Keratinocyte (primary cell): ENCODE measurements around the gene FABP6. TPM values are rescaled to one million over a fixed set of nuclear protein-coding genes. Genes with fewer than 3 reads are reported as not detected.

Experiments
- DNase-seq: peaks from one replicate; pipeline ENCODE4 v3.0.0-alpha.2; 2011; ENCODE audit warnings: low read depth, missing footprints, low spot score
- FAIRE-seq: peaks from 2 replicates; lab custom pipeline; 2011; peaks lifted over from hg19 to GRCh38; lab: Jason Lieb, UNC
- H2AFZ ChIP-seq: 2 replicates; pipeline ENCODE4 v1.6.0; 2012; ENCODE audit warnings: low read length, control low read depth, inconsistent platforms; ENCODE audit not compliant: control insufficient read depth
- H3K27ac ChIP-seq: 2 replicates; pipeline ENCODE4 v1.5.1; 2011; ENCODE audit warnings: low read length; ENCODE audit not compliant: control insufficient read depth, insufficient read depth
- H3K27me3 ChIP-seq: 3 replicates; pipeline ENCODE4 v1.6.0; 2011; ENCODE audit warnings: low read length; ENCODE audit not compliant: control insufficient read depth, insufficient read depth; ENCODE audit errors: extremely low read depth
- H3K36me3 ChIP-seq, 2 experiments: 2 replicates in 1 of 2; 3 replicates in 1 of 2; pipeline ENCODE4 v1.5.1; 2011; ENCODE audit warnings: low read length in 2 of 2, mild to moderate bottlenecking in 1 of 2; ENCODE audit not compliant: control insufficient read depth in 2 of 2, insufficient read depth in 2 of 2; ENCODE audit errors: extremely low read depth in 1 of 2
- H3K4me1 ChIP-seq: 3 replicates; pipeline ENCODE4 v1.5.1; 2011; ENCODE audit warnings: low read length; ENCODE audit not compliant: control insufficient read depth, insufficient read depth; ENCODE audit errors: extremely low read depth
- H3K4me2 ChIP-seq: 3 replicates; pipeline ENCODE4 v1.6.0; 2011; ENCODE audit warnings: low read depth, low read length; ENCODE audit not compliant: control insufficient read depth, insufficient read depth; ENCODE audit errors: extremely low read depth
- H3K4me3 ChIP-seq, 3 experiments: fragments of 200-600 bp in 1 of 3; sonication (generic) in 1 of 3; 2 replicates in 2 of 3; 3 replicates in 1 of 3; pipeline ENCODE4 v1.5.1; 2011 to 2016; ENCODE audit warnings: low read length in 3 of 3, mild to moderate bottlenecking in 3 of 3, control low read depth in 2 of 3, inconsistent platforms in 1 of 3, low read depth in 1 of 3, mixed read lengths in 1 of 3, mixed run types in 1 of 3, moderate library complexity in 1 of 3; ENCODE audit not compliant: control insufficient read depth in 2 of 3, insufficient read depth in 2 of 3; ENCODE audit errors: extremely low read depth in 1 of 3
- H3K79me2 ChIP-seq: 2 replicates; pipeline ENCODE4 v1.6.0; 2012; ENCODE audit warnings: low read length; ENCODE audit not compliant: control insufficient read depth, insufficient read depth
- H3K9ac ChIP-seq: 3 replicates; pipeline ENCODE4 v1.6.0; 2011; ENCODE audit warnings: low read length; ENCODE audit not compliant: control insufficient read depth, insufficient read depth; ENCODE audit errors: extremely low read depth
- H3K9me1 ChIP-seq: 3 replicates; pipeline ENCODE4 v1.6.0; 2011; ENCODE audit warnings: low read length; ENCODE audit not compliant: control insufficient read depth, insufficient read depth; ENCODE audit errors: extremely low read depth
- H3K9me3 ChIP-seq: 2 replicates; pipeline ENCODE4 v1.5.1; 2012; ENCODE audit warnings: low read depth, low read length; ENCODE audit not compliant: control insufficient read depth
- H4K20me1 ChIP-seq: 3 replicates; pipeline ENCODE4 v1.6.0; 2011; ENCODE audit warnings: low read length; ENCODE audit not compliant: control insufficient read depth, insufficient read depth; ENCODE audit errors: extremely low read depth
- EZH2 ChIP-seq: IDR thresholded peaks from one replicate; pipeline ENCODE4 v1.6.1; 2012; ENCODE audit warnings: inconsistent platforms, mild to moderate bottlenecking, low read length, moderate library complexity
- dilution Hi-C: fragments of 300-500 bp; cut with MboI; formaldehyde crosslinking; loops from one replicate; pipeline ENCODE4 v1.7.0; 2020; ENCODE audit warnings: low sequenced_read_pairs; ENCODE audit not compliant: extremely low pct_ligation_motif_present
- polyA plus RNA-seq, 5 experiments: library from polyadenylated mRNA; depleted of rRNA in 3 of 5; stranded (reverse) in 3 of 5; stranded (forward) in 1 of 5; unstranded in 1 of 5; fragments of >200 nt; gene quantifications; 1 replicate in 1 of 5; 2 replicates in 3 of 5; 3 replicates in 1 of 5; pipeline versions ENCODE4 v1.2.1 to v1.2.3, GENCODE V29; 2011 to 2012; ENCODE audit warnings: missing spikeins in 2 of 5, low read depth in 1 of 5, low replicate concordance in 1 of 5
- TF ChIP-seq, protein P1 (sequence below), 3 experiments: IDR thresholded peaks in 1 of 3; conservative IDR thresholded peaks in 1 of 3; optimal IDR thresholded peaks in 1 of 3; 2 replicates in 2 of 3; 3 replicates in 1 of 3; pipeline versions ENCODE3 to v1.5.1; 2011; ENCODE audit warnings: low read length in 3 of 3, mild to moderate bottlenecking in 3 of 3, moderate library complexity in 2 of 3, control low read depth in 1 of 3, inconsistent platforms in 1 of 3; ENCODE audit not compliant: insufficient read depth in 2 of 3; ENCODE audit errors: extremely low read depth in 1 of 3

Gene FABP6
- polyA plus RNA-seq, 1 donor (not counting 4 experiments of a cell fraction or from before 2014, with no cell fraction given): 0.25 TPM

DNA sequence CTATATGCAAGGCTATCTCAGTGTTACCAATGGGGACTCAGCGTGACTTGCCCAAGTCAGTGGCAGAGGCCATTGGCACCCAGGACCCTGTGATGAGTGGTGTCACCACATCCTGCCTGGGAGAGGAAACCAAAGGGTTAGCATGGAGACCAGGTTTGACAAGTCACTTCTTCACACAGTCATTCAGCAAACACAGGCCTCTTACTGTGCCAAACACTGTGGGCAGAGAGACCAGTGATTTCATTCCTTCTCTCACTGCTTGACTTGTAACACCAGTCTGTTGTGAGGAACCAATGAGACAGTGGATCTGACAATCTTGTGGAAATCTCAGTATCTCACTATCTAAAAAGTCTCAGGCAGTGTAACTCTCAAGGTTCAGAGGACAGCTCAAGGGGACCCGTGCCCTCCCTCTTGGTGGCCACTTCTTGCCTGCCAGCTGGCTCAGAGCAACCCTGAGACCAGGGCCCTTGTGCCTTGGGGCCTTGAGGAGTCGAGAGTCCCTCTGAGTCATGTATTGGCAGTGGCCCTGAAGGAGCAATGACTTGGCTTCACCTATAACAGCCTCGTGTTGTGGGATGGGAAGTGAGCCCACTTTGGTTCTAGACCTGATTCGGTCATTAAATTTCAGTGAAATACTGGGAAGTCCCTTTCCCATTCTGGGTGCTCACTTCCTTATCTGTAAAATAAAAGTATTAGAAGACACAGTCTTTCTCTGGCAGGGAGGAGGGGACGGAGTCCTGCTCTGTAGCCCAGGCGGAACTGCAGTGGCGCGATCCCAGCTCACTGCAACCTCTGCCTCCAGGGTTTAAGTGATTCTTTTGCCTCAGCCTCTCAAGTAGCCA lies 1.6 kb downstream of the FABP6 start:
- Histone ChIP-seq H3K27me3 (no peaks in the 10 kb centered on the region), H3K36me3 (no peaks in the 10 kb centered on the region), H3K4me1 (peaks cover 9% of the 10 kb centered on the region), H4K20me1 (no peaks in the 10 kb centered on the region), H3K9ac (no peak overlapping the region), H3K9me3 (no peaks in the 10 kb centered on the region), H2AFZ (no peak overlapping the region), H3K9me1 (no peaks in the 10 kb centered on the region), H3K4me2 (no peak overlapping the region), H3K27ac (peak overlapping the region; percentile 16), H3K4me3 (no peak overlapping the region), H3K79me2 (no peaks in the 10 kb centered on the region)
- dilution Hi-C loops: no loop called here
- DNase-seq (peak; percentile 25), FAIRE-seq (peak; percentile 26)
- no peak for TF ChIP-seq EZH2
- TF ChIP-seq, protein P1, sequence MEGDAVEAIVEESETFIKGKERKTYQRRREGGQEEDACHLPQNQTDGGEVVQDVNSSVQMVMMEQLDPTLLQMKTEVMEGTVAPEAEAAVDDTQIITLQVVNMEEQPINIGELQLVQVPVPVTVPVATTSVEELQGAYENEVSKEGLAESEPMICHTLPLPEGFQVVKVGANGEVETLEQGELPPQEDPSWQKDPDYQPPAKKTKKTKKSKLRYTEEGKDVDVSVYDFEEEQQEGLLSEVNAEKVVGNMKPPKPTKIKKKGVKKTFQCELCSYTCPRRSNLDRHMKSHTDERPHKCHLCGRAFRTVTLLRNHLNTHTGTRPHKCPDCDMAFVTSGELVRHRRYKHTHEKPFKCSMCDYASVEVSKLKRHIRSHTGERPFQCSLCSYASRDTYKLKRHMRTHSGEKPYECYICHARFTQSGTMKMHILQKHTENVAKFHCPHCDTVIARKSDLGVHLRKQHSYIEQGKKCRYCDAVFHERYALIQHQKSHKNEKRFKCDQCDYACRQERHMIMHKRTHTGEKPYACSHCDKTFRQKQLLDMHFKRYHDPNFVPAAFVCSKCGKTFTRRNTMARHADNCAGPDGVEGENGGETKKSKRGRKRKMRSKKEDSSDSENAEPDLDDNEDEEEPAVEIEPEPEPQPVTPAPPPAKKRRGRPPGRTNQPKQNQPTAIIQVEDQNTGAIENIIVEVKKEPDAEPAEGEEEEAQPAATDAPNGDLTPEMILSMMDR (optimal IDR thresholded peaks at IDR 0.05 in 1 of 3, IDR thresholded peaks at IDR 0.05 in 1 of 3, conservative IDR thresholded peaks at IDR 0.05 in 1 of 3; ENCODE audit: extremely low read depth in 1 of 3, insufficient read depth in 2 of 3, low read length in 3 of 3): no peak

- DNase-seq (no peak), FAIRE-seq (no peak)
- no peaks in the 10 kb centered on the region for H4K20me1 ChIP-seq
- no peaks in the 10 kb centered on the region for H3K9me1 ChIP-seq
- no peaks in the 10 kb centered on the region for H3K27me3 ChIP-seq
- no peak overlapping the region for H3K27ac ChIP-seq
- no peak overlapping the region for H3K4me2 ChIP-seq
- no peak overlapping the region for H3K9ac ChIP-seq
- TF ChIP-seq EZH2: no peak
- TF ChIP-seq, protein P1 (optimal IDR thresholded peaks at IDR 0.05 in 1 of 3, IDR thresholded peaks at IDR 0.05 in 1 of 3, conservative IDR thresholded peaks at IDR 0.05 in 1 of 3; ENCODE audit: extremely low read depth in 1 of 3, insufficient read depth in 2 of 3, low read length in 3 of 3): no peak
- no peak overlapping the region for H2AFZ ChIP-seq
- no peaks in the 10 kb centered on the region for H3K79me2 ChIP-seq
- H3K4me1 ChIP-seq: peaks cover 9% of the 10 kb centered on the region
- H3K4me3 ChIP-seq: no peak overlapping the region
- no peaks in the 10 kb centered on the region for H3K36me3 ChIP-seq
- dilution Hi-C loops: no loop called here
- H3K9me3 ChIP-seq: no peaks in the 10 kb centered on the region
Observed at GRCh38 chr5:160231783-160232342, 2.6 kb downstream of the FABP6 start.
